ENCODE data around the gene PRAME. TPM values are rescaled to one million over a fixed set of nuclear protein-coding genes. Genes with fewer than 3 reads are reported as not detected.

PRAME gene
- total RNA-seq, 1 experiment from 2014 or later = 68.4 TPM

DNA sequence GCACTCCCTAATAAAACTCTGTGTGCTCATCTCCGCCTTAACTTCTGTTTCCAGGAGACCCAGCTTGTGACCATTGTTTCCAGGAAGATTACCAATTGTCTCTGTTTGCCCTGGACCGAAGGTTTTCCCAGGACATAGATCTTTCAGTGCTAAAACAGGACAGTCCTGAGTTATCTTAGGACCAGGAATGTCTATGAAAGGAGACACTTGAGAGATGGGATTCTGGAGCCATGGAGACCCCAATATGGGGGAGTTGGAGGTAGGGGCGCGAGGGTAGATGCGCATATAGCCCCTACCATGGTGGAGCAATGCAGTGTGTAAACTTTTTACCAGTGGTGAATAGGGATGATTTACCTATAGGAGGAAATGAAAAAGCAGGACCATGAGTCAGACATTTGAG, 10.2 kb upstream of the PRAME start:
- ATAC-seq (no peak), DNase-seq (ENCODE audit: low read depth, low spot score) (no peak)
- intact Hi-C loops (cut with micrococcal nuclease; ENCODE audit: unreplicated experiment) (no loop called here), in situ Hi-C loops (cut with HindIII; ENCODE audit: low pct_unique_long_range_greater_than_20kb, low sequenced_read_pairs) (no loop called here)
- H3K27ac ChIP-seq (ENCODE audit: low read length) = no peak overlapping the region
- no peaks in the 10 kb centered on the region for H3K9me3 ChIP-seq (ENCODE audit: control insufficient read depth, insufficient read depth, low read depth, low read length)
- H3K27me3 ChIP-seq (ENCODE audit: control insufficient read depth, insufficient read depth, low read length) = no peaks in the 10 kb centered on the region; the same call in 1 of the 2 replicates
- no peaks in the 10 kb centered on the region for H3K36me3 ChIP-seq (ENCODE audit: control insufficient read depth, insufficient read depth, low read length)
- no peaks in the 10 kb centered on the region for H3K4me1 ChIP-seq (ENCODE audit: control insufficient read depth, insufficient read depth, low read length)
- ChIA-PET POLR2A (no interaction called here), CTCF (no interaction called here)
- BruUV-seq (replicated peaks) = no TSS peak
- TF ChIP-seq POLR2AphosphoS5 (IDR thresholded peaks at IDR 0.05; ENCODE audit: low read depth, low read length) (no peak), TCF7L2 (IDR thresholded peaks at IDR 0.05; ENCODE audit: low read depth, low read length) (no peak), SIN3A (IDR thresholded peaks at IDR 0.05; ENCODE audit: borderline replicate concordance, insufficient read depth, low read depth, low read length) (no peak)
- TF ChIP-seq, protein P1, sequence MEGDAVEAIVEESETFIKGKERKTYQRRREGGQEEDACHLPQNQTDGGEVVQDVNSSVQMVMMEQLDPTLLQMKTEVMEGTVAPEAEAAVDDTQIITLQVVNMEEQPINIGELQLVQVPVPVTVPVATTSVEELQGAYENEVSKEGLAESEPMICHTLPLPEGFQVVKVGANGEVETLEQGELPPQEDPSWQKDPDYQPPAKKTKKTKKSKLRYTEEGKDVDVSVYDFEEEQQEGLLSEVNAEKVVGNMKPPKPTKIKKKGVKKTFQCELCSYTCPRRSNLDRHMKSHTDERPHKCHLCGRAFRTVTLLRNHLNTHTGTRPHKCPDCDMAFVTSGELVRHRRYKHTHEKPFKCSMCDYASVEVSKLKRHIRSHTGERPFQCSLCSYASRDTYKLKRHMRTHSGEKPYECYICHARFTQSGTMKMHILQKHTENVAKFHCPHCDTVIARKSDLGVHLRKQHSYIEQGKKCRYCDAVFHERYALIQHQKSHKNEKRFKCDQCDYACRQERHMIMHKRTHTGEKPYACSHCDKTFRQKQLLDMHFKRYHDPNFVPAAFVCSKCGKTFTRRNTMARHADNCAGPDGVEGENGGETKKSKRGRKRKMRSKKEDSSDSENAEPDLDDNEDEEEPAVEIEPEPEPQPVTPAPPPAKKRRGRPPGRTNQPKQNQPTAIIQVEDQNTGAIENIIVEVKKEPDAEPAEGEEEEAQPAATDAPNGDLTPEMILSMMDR (IDR thresholded peaks at IDR 0.05) = no peak
- TF ChIP-seq, protein P2, sequence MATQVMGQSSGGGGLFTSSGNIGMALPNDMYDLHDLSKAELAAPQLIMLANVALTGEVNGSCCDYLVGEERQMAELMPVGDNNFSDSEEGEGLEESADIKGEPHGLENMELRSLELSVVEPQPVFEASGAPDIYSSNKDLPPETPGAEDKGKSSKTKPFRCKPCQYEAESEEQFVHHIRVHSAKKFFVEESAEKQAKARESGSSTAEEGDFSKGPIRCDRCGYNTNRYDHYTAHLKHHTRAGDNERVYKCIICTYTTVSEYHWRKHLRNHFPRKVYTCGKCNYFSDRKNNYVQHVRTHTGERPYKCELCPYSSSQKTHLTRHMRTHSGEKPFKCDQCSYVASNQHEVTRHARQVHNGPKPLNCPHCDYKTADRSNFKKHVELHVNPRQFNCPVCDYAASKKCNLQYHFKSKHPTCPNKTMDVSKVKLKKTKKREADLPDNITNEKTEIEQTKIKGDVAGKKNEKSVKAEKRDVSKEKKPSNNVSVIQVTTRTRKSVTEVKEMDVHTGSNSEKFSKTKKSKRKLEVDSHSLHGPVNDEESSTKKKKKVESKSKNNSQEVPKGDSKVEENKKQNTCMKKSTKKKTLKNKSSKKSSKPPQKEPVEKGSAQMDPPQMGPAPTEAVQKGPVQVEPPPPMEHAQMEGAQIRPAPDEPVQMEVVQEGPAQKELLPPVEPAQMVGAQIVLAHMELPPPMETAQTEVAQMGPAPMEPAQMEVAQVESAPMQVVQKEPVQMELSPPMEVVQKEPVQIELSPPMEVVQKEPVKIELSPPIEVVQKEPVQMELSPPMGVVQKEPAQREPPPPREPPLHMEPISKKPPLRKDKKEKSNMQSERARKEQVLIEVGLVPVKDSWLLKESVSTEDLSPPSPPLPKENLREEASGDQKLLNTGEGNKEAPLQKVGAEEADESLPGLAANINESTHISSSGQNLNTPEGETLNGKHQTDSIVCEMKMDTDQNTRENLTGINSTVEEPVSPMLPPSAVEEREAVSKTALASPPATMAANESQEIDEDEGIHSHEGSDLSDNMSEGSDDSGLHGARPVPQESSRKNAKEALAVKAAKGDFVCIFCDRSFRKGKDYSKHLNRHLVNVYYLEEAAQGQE (IDR thresholded peaks at IDR 0.05; ENCODE audit: insufficient read depth in 1 of 2, low read depth in 2 of 2, low read length in 1 of 2) = no peak
- H3K4me3 ChIP-seq (ENCODE audit: low read depth in 2 of 2, low read length in 2 of 2) = no peak overlapping the region

DNA sequence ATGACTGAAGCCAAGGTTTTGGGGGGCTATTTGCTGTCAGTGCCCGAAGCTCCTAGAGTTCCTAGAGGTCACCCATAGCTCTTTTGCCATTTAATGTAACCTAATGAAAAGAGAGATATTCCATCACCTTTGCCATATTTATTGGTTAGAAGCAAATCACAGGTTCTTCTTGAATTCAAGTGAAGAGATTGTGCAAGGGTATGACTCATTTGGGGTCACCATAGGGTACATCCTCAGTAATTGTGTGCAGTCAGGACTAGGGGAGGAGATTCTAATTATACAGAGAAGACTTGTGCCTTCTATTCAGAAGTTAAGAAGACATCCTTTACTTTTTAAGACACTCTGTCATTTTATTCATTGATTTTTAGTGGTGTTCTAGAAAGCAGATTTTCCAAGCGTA, 6.9 kb upstream of the PRAME start:
- TF ChIP-seq SIN3A (IDR thresholded peaks at IDR 0.05; ENCODE audit: borderline replicate concordance, insufficient read depth, low read depth, low read length) (no peak), POLR2AphosphoS5 (IDR thresholded peaks at IDR 0.05; ENCODE audit: low read depth, low read length) (no peak), TCF7L2 (IDR thresholded peaks at IDR 0.05; ENCODE audit: low read depth, low read length) (no peak)
- TF ChIP-seq, protein P1 (IDR thresholded peaks at IDR 0.05) = no peak
- TF ChIP-seq, protein P2 (IDR thresholded peaks at IDR 0.05; ENCODE audit: insufficient read depth in 1 of 2, low read depth in 2 of 2, low read length in 1 of 2) = no peak
- in situ Hi-C loops (cut with HindIII; ENCODE audit: low pct_unique_long_range_greater_than_20kb, low sequenced_read_pairs) (no loop called here), intact Hi-C loops (cut with micrococcal nuclease; ENCODE audit: unreplicated experiment) (no loop called here)
- H3K27ac ChIP-seq (ENCODE audit: low read length) = no peak overlapping the region
- H3K9me3 ChIP-seq (ENCODE audit: control insufficient read depth, insufficient read depth, low read depth, low read length) = no peaks in the 10 kb centered on the region
- H3K4me1 ChIP-seq (ENCODE audit: control insufficient read depth, insufficient read depth, low read length) = no peaks in the 10 kb centered on the region
- no peak for ATAC-seq
- no TSS peak for BruUV-seq (replicated peaks)
- no peak for DNase-seq (ENCODE audit: low read depth, low spot score)
- H3K36me3 ChIP-seq (ENCODE audit: control insufficient read depth, insufficient read depth, low read length) = no peaks in the 10 kb centered on the region
- H3K4me3 ChIP-seq (ENCODE audit: low read depth in 2 of 2, low read length in 2 of 2) = no peak overlapping the region
- H3K27me3 ChIP-seq (ENCODE audit: control insufficient read depth, insufficient read depth, low read length) = no peaks in the 10 kb centered on the region; the same call in 1 of the 2 replicates
- ChIA-PET POLR2A (no interaction called here), CTCF (no interaction called here)

All from Panc1 (cell line).